NCI-H460 (cell line): ENCODE data around the gene VRK2. TPM values are rescaled to one million over a fixed set of nuclear protein-coding genes. Genes with fewer than 3 reads are reported as not detected.
"Not testable (repeated sequence)": the region's sequence is repeated elsewhere in the genome, so short reads cannot be mapped to it uniquely, and the experiment has no call there.

Experiments used
- DNase-seq: peaks from one replicate; pipeline ENCODE4 v3.0.0-alpha.2; 2016; ENCODE audit warnings: low read depth; ENCODE audit errors: extremely low read depth
- total RNA-seq: library from RNA; depleted of rRNA; stranded (reverse); fragments of >200 nt; shearing (Covaris generic); gene quantifications from 2 replicates; pipeline ENCODE4 v1.2.3, GENCODE V29; 2014

Gene VRK2
- total RNA-seq, 1 experiment from 2014 or later = 48.4 TPM

DNA sequence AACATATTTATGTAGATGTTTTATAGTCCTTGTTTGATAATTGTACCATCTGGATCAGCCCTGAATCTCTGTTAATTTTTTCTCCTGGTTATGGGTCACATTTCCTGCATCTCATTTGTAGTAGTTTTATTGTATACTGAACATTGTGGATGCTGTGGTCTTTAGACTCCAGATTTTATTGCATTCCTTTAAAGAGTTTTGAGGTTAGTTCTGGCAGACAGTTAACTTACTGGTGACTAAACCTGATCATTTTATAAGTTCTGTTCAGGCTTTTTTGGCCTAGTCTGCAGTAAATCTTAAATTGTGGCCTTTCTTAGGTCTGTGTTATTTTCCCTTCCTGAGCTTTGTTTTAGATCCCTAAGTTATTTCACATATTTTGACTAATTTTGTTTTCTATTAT lies 110.2 kb downstream of the VRK2 start:
- DNase-seq = no peak

DNA sequence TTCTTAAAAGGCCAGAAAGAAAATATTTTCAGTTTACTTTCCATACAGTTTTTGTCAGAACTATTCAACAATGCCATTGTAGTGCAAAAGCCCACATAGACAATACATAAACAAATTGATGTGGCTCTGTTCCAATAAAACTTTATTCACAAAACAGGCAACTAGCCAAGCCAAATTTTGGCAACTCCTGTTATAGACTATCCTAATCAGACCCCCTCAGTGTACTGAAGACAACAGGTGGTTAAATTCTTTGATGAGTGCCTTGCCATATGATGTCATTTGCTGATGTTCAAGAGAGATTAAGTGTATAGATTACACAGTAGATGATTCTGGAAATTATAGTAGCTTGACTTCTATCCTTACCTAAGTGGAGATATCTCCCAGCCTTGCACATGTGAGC lies 111.1 kb downstream of the VRK2 start:
- DNase-seq = no peak

DNA sequence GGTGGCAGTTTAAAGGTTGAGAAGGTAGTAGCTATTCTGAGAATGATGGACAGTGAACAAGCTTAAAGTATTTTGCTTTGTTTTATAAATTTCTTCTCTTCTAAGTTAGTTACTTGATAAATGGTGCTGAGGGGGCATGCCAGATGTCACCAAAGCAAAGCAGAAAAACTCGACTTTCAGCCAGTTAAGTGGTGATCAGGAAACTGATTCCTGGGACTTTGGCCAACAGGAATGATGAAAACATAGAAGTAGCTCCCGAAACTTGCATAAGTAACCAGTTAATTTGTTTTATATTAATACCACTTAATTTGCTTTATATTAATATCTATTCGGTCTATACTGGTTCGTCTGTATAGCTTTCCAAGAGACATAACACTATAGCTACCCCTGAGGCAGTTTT lies 111.9 kb downstream of the VRK2 start:
- no peak for DNase-seq

DNA sequence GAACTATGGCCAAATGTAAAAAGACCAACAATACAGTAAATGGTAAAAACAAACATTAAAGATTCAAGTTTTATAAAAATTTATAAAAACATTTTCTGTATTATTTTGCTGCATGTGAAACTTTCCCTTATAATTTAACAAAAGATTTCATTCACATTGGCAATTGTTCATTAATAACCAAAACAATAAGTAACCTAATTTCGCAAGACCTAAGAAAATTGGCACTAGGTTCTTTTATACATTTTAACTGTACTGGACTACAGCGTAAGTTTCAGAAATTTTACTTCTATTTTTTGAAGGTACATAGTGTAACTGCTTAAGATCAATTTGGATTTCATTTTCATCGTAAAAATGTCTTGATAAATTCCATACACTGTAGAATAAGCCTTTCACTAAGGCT lies 117.3 kb downstream of the VRK2 start:
- no peak for DNase-seq

DNA sequence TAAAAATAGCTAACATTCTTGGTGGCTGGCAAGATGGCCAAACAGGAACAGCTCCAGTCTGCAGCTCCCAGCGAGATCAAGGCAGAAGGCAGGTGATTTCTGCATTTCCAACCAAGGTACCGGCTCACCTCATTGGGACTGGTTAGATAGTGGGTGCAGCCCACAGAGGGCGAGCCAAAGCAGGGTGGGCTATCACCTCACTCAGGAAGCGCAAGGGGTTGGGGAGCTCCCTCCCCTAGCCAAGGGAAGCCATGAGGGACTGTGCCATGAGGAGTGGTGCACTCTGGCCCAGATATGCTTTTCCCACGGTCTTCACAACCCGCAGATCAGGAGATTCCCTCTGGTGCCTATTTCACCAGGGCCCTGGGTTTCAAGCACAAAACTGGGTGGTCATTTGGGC lies 121.5 kb downstream of the VRK2 start:
- not testable (repeated sequence) for DNase-seq

DNA sequence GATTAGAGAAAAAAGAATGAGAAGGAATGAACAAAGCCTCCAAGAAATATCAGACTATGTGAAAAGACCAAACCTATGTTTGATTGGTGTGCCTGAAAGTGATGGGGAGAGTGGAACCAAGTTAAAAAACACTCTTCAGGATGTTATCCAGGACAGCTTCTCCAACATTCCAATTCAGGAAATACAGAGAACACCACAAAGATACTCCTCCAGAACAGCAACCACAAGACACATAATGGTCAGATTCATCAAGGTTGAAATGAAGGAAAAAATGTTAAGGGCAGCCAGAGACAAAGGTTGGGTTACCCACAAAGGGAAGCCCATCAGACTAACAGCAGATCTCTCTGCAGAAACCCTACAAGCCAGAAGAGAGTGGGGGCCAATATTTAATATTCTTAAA lies 123.2 kb downstream of the VRK2 start:
- DNase-seq = not testable (repeated sequence)

DNA sequence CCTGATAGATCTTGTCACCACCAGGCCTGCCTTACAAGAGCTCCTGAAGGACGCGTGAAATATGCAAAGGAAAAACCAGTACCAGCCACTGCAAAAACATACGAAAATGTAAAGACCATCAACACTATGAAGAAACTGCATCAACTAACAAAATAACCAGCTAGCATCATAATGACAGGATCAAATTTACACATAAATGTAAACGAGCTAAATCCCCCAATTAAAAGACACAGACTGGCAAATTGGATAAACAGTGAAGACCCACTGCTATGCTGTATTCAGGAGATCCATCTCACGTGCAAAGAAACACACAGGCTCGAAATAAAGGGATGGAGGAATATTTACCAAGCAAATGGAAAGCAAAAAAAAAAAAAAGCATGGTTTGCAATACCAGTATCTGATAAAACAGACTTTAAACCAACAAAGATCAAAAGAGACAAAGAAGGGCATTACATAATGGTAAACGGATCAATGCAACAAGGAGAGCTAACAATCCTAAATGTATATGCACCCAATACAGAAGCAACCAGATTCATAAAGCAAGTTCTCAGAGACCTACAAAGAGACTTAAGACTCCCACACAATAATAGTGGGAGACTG lies 123.8 kb downstream of the VRK2 start:
- not testable (repeated sequence) for DNase-seq

DNA sequence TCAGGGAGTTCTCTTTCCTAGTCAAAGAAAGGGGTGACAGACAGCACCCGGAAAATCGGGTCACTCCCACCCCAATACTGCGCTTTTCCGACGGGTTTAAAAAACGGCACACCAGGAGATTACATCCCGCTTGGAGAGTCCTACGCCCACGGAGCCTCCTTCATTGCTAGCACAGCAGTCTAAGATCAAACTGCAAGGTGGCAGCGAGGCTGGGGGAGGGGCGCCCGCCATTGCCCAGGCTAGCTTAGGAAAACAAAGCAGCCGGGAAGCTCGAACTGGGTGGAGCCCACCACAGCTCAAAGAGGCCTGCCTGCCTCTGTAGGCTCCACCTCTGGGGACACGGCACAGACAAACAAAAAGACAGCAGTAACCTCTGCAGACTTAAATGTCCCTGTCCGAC lies 125.2 kb downstream of the VRK2 start:
- DNase-seq = not testable (repeated sequence)

DNA sequence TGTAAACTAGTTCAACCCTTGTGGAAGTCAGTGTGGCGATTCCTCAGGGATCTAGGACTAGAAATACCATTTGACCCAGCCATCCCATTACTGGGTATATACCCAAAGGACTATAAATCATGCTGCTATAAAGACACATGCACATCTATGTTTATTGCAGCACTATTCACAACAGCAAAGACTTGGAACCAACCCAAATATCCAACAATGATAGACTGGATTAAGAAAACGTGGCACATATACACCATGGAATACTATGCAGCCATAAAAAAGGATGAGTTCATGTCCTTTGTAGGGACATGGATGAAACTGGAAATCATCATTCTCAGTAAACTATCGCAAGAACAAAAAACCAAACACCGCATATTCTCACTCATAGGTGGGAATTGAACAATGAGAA lies 130.6 kb downstream of the VRK2 start:
- not testable (repeated sequence) for DNase-seq

DNA sequence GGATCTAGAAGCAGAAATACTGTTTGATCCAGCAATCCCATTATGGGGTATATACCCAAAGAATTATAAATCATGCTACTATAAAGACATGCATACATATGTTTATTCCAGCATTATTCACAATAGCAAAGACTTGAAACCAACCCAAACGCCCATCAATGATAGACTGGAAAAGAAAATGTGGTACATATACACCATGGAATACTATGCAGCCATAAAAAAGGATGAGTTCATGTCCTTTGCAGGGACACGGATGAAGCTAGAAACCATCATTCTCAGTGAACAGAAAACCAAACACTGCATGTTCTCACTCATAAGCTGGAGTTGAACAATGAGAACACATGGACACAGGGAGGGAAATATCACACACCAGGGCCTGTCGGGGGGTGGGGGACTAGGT lies 133.6 kb downstream of the VRK2 start:
- not testable (repeated sequence) for DNase-seq

DNA sequence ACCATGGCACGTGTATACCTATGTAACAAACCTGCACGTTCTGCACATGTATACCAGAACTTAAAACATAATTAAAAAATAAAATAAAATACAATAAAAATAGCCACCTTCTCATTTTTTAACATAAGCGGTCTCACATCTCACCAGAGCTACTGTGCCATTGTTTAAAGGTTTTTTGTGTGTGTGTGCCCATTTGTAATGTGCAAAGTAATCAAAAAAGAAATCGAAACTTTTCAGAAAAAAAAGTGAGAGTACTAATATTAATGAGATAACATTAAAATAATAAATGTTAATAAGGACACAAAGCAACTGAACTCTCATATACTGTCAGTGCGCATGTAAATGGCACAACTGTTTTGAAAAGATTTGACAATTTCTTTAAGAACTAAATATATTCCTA lies 134.0 kb downstream of the VRK2 start:
- DNase-seq = no peak

DNA sequence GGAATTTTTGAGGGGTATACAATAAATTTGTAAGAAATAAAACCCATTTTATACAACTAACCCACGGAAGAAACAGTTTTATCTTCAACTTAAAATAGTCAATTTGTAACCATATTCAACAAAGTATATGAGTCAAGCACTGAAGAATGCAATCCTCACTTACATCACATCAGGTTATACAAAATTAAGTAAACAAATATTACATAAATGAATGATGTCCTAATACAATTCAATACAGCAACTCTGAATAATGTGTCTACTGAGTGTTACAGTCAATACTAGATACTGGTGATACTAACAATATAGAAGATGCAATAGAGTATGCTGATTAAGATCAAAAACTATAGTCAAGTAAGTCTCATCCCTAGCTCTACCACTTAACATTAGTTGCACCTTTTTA lies 135.9 kb downstream of the VRK2 start:
- no peak for DNase-seq

DNA sequence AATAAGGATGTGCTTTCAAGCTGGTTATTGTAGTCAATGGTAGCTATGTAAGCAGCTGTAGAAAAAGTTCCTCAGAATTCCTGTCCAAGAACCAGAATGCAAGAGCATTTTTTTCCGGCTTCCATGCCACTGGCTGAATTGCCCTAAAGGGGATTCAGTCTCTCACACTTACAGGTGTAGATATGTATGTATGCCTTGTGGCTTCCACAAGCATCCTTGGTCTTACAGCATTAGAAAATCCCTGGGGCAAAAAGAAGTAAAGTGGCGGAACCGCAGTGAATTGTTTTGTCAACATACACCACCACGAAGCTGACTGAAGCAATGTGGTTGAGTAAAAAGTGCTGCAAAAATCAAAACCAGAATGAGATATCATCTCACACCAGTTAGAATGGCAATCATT lies 139.9 kb downstream of the VRK2 start:
- DNase-seq = no peak

DNA sequence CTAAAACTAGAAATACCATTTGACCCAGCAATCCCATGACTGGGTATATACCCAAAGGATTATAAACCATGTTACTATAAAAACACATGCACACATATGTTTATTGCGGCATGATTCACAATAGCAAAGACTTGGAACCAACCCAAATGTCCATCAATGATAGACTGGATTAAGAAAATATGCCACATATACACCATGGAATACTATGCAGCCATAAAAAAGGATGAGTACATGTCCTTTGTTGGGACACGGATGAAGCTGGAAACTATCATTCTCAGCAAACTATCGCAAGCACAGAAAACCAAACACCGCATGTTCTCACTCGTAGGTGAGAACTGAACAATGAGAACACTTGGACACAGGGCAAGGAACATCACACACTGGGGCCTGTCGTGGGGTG lies 140.4 kb downstream of the VRK2 start:
- DNase-seq = not testable (repeated sequence)

DNA sequence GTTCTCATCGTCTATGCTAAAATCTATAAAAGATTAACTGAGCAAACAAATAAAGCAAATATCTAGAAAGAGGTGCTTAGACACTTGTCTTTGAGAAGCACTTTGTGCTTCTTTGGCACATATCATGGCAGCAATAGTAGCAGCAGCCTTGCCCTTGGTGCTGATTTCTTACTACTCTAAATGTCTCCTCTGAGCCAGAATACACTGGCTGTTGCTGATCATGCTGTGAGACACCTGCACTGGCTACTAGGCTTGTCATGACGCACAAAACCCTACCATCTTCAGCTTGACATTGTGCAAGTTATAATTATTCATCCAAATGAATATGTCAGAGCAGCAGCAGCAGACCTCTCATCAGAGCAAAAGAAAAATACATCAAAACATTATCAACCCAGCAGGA lies 147.9 kb downstream of the VRK2 start:
- no peak for DNase-seq

DNA sequence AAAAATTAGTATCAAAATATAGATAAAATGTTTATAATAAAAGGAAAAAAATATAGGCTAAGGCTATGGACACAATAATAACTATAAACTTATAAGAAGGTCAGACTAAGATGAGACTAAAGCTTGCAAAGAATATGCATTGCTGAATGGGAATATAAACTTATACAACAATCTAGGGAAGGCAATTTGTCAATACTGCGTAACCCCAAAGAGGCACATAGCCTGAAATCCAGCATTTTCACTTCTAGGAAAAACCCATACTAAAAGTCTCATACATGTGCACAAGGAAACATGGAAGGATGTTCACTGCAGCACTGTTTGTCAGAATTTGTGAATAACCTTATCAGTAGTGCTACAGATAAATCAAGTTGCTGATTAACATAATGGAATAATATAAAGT lies 149.1 kb downstream of the VRK2 start:
- no peak for DNase-seq

DNA sequence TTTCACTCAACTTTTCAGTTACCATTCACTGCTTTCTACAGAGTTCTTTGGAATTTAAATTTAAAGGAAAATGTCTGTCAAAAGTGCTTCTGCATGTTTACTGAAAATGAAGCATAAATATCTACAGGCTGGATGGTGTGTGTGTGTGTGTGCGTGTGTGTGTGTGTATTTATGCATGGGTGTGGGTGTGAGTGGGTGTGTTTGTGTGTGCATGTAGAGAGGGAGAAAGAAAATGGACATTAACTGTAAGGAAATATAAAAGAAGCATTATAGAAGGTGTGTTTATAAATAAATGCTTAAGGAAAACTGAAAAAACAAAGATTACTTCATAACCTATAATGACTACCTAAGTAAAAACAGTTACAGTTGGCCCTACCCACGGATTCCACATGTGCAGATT lies 151.3 kb downstream of the VRK2 start:
- no peak for DNase-seq

DNA sequence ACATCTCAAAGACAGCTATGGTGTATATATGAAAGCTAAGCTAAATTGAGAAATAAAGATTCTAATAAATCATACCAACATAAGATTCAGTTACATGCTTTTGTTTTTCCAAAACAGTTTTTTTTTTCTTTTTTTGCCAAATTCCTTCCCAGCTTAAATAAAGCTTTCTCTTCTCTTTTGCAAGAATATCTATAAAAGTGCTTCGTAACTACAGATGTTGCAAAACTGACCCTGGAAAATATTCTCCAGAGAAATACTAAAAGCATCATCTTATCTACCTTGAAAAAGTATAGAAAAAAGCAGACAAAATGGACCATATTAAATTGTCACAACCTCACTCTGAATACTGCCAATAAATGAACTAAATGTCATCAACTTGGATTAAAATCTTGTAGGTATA lies 155.8 kb downstream of the VRK2 start:
- DNase-seq = no peak

DNA sequence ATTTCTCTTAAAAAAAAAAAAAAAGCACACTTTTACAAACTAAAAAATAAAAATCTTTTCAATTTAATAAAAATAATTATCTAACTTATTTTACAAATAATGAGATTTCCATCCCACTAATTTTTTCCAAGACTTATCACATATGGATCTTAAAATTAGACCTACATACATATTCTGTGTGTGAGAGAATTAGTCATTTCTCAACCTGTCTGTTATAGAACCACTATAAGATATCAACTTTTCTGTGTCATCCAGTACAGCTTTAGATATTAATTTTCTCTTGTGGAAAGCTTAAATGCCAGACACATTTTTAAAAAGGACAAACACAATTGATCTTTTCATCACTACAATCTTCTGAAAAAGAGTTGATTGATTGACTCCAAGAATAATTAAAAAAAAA lies 156.4 kb downstream of the VRK2 start:
- DNase-seq = no peak

DNA sequence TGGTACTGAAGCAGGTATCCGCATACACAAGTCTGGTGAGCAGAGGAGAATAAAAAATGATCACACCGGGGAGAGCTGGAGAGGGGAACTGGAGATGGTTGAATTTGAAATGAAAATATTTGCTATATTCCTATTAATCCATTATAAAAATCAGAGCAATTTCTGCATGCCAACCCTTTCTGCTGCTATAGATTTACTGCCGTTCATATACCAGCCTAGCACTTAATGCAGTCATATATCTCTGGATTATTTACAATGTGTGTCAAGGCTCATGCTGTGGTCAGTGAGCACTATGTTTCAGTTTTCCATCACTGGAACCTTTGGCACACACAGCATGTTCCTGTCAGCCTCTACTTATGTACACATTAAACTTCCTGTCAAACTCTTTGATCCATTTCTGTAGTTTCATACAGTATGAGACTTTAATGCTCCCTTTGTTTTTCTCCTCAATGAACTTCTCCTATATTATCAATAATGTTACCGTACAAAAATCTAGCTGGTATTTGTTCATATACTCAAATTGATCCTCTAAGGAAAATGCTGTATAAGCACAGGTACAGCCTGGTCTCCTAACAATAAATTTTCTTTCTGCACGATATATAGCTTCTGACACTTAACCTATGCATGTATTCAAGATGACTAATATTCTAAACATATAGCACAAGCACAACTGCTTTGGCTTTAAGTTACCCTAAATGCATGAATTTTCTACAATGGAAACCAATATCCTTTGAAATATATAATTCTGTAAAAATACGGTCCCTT lies 157.8 kb downstream of the VRK2 start:
- no peak for DNase-seq

DNA sequence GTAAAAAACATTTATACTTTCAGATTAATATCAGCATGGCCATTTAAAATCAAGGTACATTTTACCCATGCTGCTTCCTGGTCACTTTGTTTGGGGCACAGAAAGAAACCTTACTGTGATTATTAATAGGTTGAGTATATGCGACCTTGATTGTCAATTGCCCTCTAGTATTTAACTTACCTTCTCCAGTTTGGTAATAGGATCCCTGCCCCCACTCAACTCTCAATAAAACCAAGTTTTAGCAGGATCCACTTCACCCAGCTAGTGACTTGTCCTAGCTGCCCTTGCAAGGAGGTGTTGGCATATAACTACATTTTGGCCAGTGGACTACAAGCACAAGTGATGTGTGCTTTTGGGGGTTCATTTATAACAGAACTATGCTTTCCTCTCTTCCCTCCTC lies 160.2 kb downstream of the VRK2 start:
- no peak for DNase-seq

DNA sequence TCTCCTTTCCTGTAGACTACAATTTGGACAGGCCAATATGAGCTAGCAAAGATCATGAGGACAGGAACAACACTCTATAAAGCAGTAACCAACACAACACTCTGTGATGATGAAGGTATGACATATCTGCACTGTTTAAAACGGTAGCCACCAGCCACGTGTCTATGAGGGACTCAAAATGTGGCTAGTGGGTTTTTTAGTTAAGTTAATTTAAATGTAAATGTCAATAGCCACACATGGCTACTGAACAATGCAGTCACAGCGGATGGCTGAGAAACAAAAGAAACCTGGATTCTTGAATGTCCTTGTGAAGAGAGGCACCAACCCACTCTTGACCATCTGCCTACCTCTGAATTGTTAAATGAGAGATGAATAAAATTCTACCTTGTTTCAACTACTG lies 160.6 kb downstream of the VRK2 start:
- DNase-seq = no peak
